A673 (cell line): ENCODE measurements around the gene SETDB2.

ENCODE experiments used
- CTCF ChIP-seq: fragments of 300-800, 200-600 bp; sonication (generic); conservative IDR thresholded peaks from 2 replicates; pipeline ENCODE4 v1.5.1; 2017; ENCODE audit warnings: low read depth, mild to moderate bottlenecking, antibody characterized with exemption, low read length, moderate library complexity, mixed read lengths
- EZH2 ChIP-seq: fragments of 200-600 bp; sonication (generic); IDR thresholded peaks from 2 replicates; pipeline ENCODE4 v1.6.1; 2017; ENCODE audit warnings: borderline replicate concordance, low read depth, mild to moderate bottlenecking, mixed read lengths, antibody characterized with exemption, low read length; ENCODE audit not compliant: poor library complexity, severe bottlenecking

- TF ChIP-seq CTCF (no peak), EZH2 (no peak)
Observed at GRCh38 chr13:49539313-49539712, 95.2 kb downstream of the SETDB2 start.
